ENCODE results near the gene FAAP20.

FAAP20 gene, protein sequence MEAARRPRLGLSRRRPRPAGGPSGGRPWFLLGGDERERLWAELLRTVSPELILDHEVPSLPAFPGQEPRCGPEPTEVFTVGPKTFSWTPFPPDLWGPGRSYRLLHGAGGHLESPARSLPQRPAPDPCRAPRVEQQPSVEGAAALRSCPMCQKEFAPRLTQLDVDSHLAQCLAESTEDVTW

GRCh38 chr1:2194319-2194897 lies at the start of gene FAAP20:
FAAP20 (minus strand) TSS chr1:2194772; CDS start chr1:2194749, 23 bp downstream.
- peak in 1 of 2 donors; percentile 59 for DNase-seq (ENCODE audit: extremely low read depth in 1 of 2, low read depth in 1 of 2)

GRCh38 chr1:2242814-2243725 lies 48.5 kb upstream of the FAAP20 start:
- no peak for DNase-seq (ENCODE audit: extremely low read depth in 1 of 2, low read depth in 1 of 2)

- no peak for DNase-seq (ENCODE audit: extremely low read depth in 1 of 2, low read depth in 1 of 2)
Measured at GRCh38 chr1:2241820-2242219, 47.2 kb upstream of the FAAP20 start.

GRCh38 chr1:2240270-2241156 lies 45.9 kb upstream of the FAAP20 start:
- DNase-seq (ENCODE audit: extremely low read depth in 1 of 2, low read depth in 1 of 2): no peak

- DNase-seq (ENCODE audit: extremely low read depth in 1 of 2, low read depth in 1 of 2): no peak
Measured at GRCh38 chr1:2239384-2239985, 44.9 kb upstream of the FAAP20 start.

DNA sequence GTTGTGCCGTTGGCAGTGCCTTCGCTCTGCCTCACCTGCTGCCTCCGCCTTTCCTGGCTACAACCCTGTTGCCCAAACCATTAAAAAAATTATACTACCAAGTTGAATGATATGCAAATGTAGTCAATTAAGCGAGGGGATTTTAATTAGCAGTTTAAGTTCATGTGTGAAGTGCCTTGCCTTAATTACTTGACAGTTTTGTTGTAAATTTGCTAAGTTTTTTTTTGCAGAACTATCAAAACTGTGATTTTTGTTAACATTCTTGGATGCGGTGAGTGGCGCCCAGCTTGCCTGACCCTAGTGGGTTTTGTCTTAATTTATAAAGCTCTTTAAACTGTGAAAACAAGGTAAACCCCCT lies 44.4 kb upstream of the FAAP20 start:
- DNase-seq (ENCODE audit: extremely low read depth in 1 of 2, low read depth in 1 of 2): no peak

- DNase-seq (ENCODE audit: extremely low read depth in 1 of 2, low read depth in 1 of 2): no peak
Measured at GRCh38 chr1:2238361-2239012, 43.9 kb upstream of the FAAP20 start.

DNA sequence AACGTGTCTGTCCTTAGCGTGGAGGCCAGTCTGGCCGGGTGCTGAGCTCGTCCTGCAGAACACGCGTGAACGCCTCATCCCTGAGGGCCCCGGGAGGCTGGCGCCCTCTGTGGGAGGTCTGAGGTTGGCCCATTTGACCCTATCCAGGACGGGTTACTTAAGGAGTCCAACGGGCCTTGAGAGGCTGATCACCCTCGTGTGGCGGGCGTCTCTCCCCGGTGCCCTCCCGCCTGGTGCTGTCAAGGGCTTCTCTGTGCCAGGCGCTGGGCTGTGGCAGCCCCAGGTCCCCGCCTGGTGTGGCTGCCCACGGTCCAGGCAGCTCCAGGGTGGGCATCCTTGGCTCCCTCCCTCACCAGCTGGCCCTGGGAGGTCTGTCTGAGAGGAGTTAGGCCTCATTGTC lies 43.2 kb upstream of the FAAP20 start:
- no peak for DNase-seq (ENCODE audit: extremely low read depth in 1 of 2, low read depth in 1 of 2)

GRCh38 chr1:2236695-2237677 lies 42.4 kb upstream of the FAAP20 start:
- DNase-seq (ENCODE audit: extremely low read depth in 1 of 2, low read depth in 1 of 2): no peak

- DNase-seq (ENCODE audit: extremely low read depth in 1 of 2, low read depth in 1 of 2): no peak
Measured at GRCh38 chr1:2235300-2235998, 40.9 kb upstream of the FAAP20 start.

DNA sequence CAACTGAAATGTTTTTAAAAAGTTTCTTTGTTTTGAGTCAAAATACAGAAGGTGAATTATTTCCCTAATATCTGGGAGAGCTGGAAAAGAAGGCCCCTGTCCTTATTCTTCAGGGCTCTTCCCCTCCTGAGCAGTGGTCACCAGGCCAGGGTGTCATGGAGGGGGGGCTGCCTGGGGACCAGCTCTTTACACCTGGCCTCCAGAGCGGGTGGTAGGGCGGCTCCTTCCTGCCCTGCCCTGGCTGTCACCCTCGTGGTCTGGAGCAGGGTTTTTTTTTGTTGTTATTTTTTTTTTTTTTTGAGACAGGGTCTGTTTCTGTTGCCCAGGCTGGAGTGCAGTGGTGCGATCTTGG lies 40.2 kb upstream of the FAAP20 start:
- no peak for DNase-seq (ENCODE audit: extremely low read depth in 1 of 2, low read depth in 1 of 2)

DNA sequence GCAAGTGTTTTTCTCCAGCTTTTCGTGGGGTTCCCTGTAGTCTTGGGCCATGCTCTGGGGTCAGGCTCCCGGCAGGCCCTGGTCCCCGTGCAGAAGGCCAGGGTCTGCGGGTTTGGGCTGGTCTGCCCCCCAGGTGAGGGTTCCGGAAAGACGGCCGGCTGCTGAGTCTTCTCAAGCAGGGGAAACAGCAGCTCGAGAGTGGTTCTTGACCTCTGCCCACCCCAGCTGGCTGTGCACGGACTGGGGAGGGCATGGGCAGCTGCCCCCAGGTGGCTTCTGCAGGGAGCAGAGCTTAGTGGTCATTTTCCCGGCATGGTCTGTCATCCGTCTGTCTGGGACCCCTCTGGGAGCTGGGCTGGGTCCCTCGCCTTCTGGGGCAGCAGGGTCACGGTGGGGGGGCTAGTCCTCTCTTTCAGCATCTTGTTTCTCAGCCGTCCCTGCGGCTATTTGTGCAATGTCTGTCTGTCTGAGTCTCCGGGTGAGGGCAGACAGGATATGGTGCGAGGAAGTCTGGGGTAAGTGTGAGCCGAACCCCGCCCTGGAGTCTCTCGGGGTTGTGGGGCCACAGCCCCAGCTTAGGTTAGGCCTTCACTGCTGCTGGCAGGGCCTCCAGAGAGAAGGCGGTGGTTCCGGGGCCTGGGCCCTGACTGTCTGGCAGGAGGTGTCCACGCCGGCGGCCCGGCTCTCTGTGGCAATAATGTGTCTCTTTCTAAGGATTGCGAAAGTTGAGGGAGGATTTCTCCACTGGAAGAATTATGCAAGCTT lies 39.6 kb upstream of the FAAP20 start:
- peak in 1 of 2 donors; percentile 68 for DNase-seq (ENCODE audit: extremely low read depth in 1 of 2, low read depth in 1 of 2)

- no peak for DNase-seq (ENCODE audit: extremely low read depth in 1 of 2, low read depth in 1 of 2)
Measured at GRCh38 chr1:2233468-2233867, 38.9 kb upstream of the FAAP20 start.

DNA sequence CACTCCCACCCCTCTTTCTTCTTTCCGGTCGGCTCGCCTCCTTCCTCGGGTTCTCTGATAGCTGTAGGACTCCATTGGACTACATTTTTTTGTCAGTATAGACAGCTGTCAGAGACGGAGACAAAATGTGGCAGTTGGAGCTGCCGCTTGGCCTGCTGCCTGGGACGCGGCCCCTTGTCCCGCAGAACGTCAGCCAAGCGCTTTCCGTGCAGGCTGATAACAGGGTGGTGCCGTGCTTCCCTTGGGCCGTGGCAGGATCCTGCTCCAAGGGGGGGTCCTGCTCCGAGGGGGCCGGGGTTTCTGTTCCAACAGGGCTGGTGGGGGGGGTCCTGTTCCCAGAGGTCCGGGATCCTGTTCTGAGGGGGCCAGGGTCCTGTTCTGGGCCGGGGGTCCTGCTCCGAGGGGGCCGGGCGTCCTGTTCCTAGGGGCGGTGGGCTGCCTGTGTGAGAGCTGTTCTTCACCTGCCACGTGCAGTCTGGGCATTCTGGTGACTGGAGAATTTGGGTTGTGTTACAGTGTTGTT lies 38.4 kb upstream of the FAAP20 start:
- DNase-seq (ENCODE audit: extremely low read depth in 1 of 2, low read depth in 1 of 2): no peak

- no peak for DNase-seq (ENCODE audit: extremely low read depth in 1 of 2, low read depth in 1 of 2)
Measured at GRCh38 chr1:2232255-2232915, 37.8 kb upstream of the FAAP20 start.

- DNase-seq (ENCODE audit: extremely low read depth in 1 of 2, low read depth in 1 of 2): peak in 1 of 2 donors; percentile 56
Measured at GRCh38 chr1:2231532-2232254, 37.1 kb upstream of the FAAP20 start.

Measured in activated CD8-positive, alpha-beta memory T cell treated with anti-CD3 and anti-CD28 coated beads for 1 hour (primary cell).